ENCODE results near the gene TBCA.

Gene TBCA

GRCh38 chr5:77649776-77650175 lies 126.4 kb downstream of the TBCA start:
- Mint-ChIP-seq H3K9me3 (no peaks in the 10 kb centered on the region), H3K36me3 (ENCODE audit: low read depth) (no peaks in the 10 kb centered on the region), H3K4me1 (peaks cover 7% of the 10 kb centered on the region), H3K4me3 (no peak overlapping the region), H3K27ac (no peak overlapping the region), H3K27me3 (peaks cover 59% of the 10 kb centered on the region)
- no peak for DNase-seq
- ATAC-seq = no peak

GRCh38 chr5:77645995-77646639 lies 130.0 kb downstream of the TBCA start:
- ATAC-seq (no peak), DNase-seq (no peak)
- no peak overlapping the region for H3K27ac Mint-ChIP-seq
- H3K4me1 Mint-ChIP-seq = peaks cover 18% of the 10 kb centered on the region
- peaks cover under 1% of the 10 kb centered on the region for H3K36me3 Mint-ChIP-seq (ENCODE audit: low read depth)
- peak overlapping the region; percentile 7 for H3K4me3 Mint-ChIP-seq
- peaks cover 1% of the 10 kb centered on the region for H3K9me3 Mint-ChIP-seq
- H3K27me3 Mint-ChIP-seq = peaks cover 85% of the 10 kb centered on the region

GRCh38 chr5:77645158-77645994 lies 130.8 kb downstream of the TBCA start:
- Mint-ChIP-seq H3K27ac (no peak overlapping the region), H3K27me3 (peaks cover 91% of the 10 kb centered on the region), H3K4me3 (peak overlapping the region; percentile 54), H3K4me1 (peaks cover 20% of the 10 kb centered on the region), H3K36me3 (ENCODE audit: low read depth) (peaks cover 3% of the 10 kb centered on the region), H3K9me3 (peaks cover 4% of the 10 kb centered on the region)
- peak; percentile 84 for ATAC-seq
- peak; percentile 63 for DNase-seq

- Mint-ChIP-seq H3K4me1 (peaks cover 22% of the 10 kb centered on the region), H3K36me3 (ENCODE audit: low read depth) (peaks cover 3% of the 10 kb centered on the region), H3K4me3 (peak overlapping the region; percentile 54), H3K9me3 (peaks cover 8% of the 10 kb centered on the region), H3K27ac (no peak overlapping the region), H3K27me3 (peaks cover 93% of the 10 kb centered on the region)
- DNase-seq (no peak), ATAC-seq (no peak)
Measured at GRCh38 chr5:77644371-77645157, 131.6 kb downstream of the TBCA start.

GRCh38 chr5:77643654-77644370 lies 132.3 kb downstream of the TBCA start:
- peaks cover 26% of the 10 kb centered on the region for H3K4me1 Mint-ChIP-seq
- DNase-seq = no peak
- H3K36me3 Mint-ChIP-seq (ENCODE audit: low read depth) = peaks cover 3% of the 10 kb centered on the region
- H3K4me3 Mint-ChIP-seq = peak overlapping the region; percentile 44
- peaks cover 90% of the 10 kb centered on the region for H3K27me3 Mint-ChIP-seq
- ATAC-seq = no peak
- H3K27ac Mint-ChIP-seq = no peak overlapping the region
- H3K9me3 Mint-ChIP-seq = peaks cover 8% of the 10 kb centered on the region

- H3K27ac Mint-ChIP-seq = no peak overlapping the region
- peaks cover 3% of the 10 kb centered on the region for H3K36me3 Mint-ChIP-seq (ENCODE audit: low read depth)
- H3K4me3 Mint-ChIP-seq = no peak overlapping the region
- DNase-seq (no peak), ATAC-seq (no peak)
- peaks cover 8% of the 10 kb centered on the region for H3K9me3 Mint-ChIP-seq
- peaks cover 26% of the 10 kb centered on the region for H3K4me1 Mint-ChIP-seq
- peaks cover 89% of the 10 kb centered on the region for H3K27me3 Mint-ChIP-seq
Measured at GRCh38 chr5:77642738-77643653, 133.1 kb downstream of the TBCA start.

GRCh38 chr5:77641963-77642737 lies 134.0 kb downstream of the TBCA start:
- H3K9me3 Mint-ChIP-seq = peaks cover 8% of the 10 kb centered on the region
- no peak overlapping the region for H3K27ac Mint-ChIP-seq
- H3K4me3 Mint-ChIP-seq = no peak overlapping the region
- H3K4me1 Mint-ChIP-seq = peaks cover 33% of the 10 kb centered on the region
- DNase-seq = no peak
- peaks cover 91% of the 10 kb centered on the region for H3K27me3 Mint-ChIP-seq
- peaks cover 9% of the 10 kb centered on the region for H3K36me3 Mint-ChIP-seq (ENCODE audit: low read depth)
- no peak for ATAC-seq

- Mint-ChIP-seq H3K27ac (peak overlapping the region; percentile 62), H3K9me3 (peaks cover 8% of the 10 kb centered on the region), H3K4me1 (peaks cover 33% of the 10 kb centered on the region), H3K27me3 (peaks cover 88% of the 10 kb centered on the region), H3K36me3 (ENCODE audit: low read depth) (peaks cover 10% of the 10 kb centered on the region), H3K4me3 (no peak overlapping the region)
- no peak for ATAC-seq
- DNase-seq = no peak
Measured at GRCh38 chr5:77641397-77641943, 134.7 kb downstream of the TBCA start.

Data from activated naive CD8-positive, alpha-beta T cell treated with anti-CD3 and anti-CD28 coated beads, Interleukin-2, amount 50 U/mL, for 24 hours (primary cell).